Suprapubic skin (tissue), 4 donors: Measurements from ENCODE around the gene USP15.
"Not testable (repeated sequence)": the region's sequence is repeated elsewhere in the genome, so short reads cannot be mapped to it uniquely, and the experiment has no call there.

Experiments
- EP300 ChIP-seq: sonication (generic); formaldehyde crosslinking; IDR thresholded peaks from one replicate; pipeline ENCODE4 v1.6.1; 2017; ENCODE audit warnings: antibody characterized with exemption
- POLR2A ChIP-seq, 2 donors: fragments of 450-650 bp; IDR thresholded peaks; one replicate each; pipeline ENCODE4 v1.6.1; 2017; ENCODE audit warnings: antibody characterized with exemption in 2 of 2, mild to moderate bottlenecking in 2 of 2, moderate library complexity in 2 of 2
- POLR2AphosphoS5 ChIP-seq, 3 donors: sonication (generic); formaldehyde crosslinking; IDR thresholded peaks; one replicate each; pipeline ENCODE4 v1.6.1; 2017; ENCODE audit warnings: antibody characterized with exemption in 3 of 3
- TF ChIP-seq, protein P1 (sequence below), 2 donors: fragments of 200-600 bp in 1 of 2; fragments of 450-650 bp in 1 of 2; sonication (generic) in 1 of 2; IDR thresholded peaks; one replicate each; pipeline ENCODE4 v1.5.1; 2016 to 2019; ENCODE audit warnings: antibody characterized with exemption in 2 of 2, mild to moderate bottlenecking in 1 of 2, moderate library complexity in 1 of 2

DNA sequence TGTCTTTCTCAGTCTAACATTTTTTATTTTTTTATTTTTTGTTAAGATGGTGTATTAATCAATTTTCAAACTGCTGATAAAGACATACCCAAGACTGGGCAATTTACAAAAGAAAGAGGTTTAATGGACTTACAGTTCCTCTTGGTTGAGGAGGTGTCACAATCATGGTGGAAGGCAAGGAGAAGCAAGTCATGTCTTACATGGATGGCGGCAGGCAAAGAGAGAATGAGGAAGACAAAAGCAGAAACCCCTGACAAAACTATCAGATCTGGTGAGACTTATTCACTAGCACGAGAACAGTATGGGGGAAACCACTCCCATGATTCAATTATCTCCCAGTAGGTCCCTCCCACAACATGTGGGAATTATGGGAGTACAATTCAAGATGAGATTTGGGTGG lies 195.2 kb downstream of the USP15 start:
- TF ChIP-seq, protein P1, sequence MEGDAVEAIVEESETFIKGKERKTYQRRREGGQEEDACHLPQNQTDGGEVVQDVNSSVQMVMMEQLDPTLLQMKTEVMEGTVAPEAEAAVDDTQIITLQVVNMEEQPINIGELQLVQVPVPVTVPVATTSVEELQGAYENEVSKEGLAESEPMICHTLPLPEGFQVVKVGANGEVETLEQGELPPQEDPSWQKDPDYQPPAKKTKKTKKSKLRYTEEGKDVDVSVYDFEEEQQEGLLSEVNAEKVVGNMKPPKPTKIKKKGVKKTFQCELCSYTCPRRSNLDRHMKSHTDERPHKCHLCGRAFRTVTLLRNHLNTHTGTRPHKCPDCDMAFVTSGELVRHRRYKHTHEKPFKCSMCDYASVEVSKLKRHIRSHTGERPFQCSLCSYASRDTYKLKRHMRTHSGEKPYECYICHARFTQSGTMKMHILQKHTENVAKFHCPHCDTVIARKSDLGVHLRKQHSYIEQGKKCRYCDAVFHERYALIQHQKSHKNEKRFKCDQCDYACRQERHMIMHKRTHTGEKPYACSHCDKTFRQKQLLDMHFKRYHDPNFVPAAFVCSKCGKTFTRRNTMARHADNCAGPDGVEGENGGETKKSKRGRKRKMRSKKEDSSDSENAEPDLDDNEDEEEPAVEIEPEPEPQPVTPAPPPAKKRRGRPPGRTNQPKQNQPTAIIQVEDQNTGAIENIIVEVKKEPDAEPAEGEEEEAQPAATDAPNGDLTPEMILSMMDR (IDR thresholded peaks at IDR 0.05): not testable (repeated sequence)
- TF ChIP-seq POLR2AphosphoS5 (IDR thresholded peaks at IDR 0.05); POLR2A (IDR thresholded peaks at IDR 0.05); EP300: not testable (repeated sequence)
